GM21529 (cell line): ENCODE measurements around the gene ZNF121.

ENCODE experiments used
- ATAC-seq: cut with Tn5 transposase; IDR thresholded peaks from one replicate; pipeline ENCODE4 v1.9.1; 2021; ENCODE audit not compliant: unreplicated experiment

Gene ZNF121

GRCh38 chr19:9538183-9539058 lies 45.9 kb downstream of the ZNF121 start, which contains the start of gene ZNF426:
Gene ZNF426 (minus strand): TSS chr19:9538645. CDS start chr19:9536232, 2,413 bp downstream.
- peak; percentile 56 for ATAC-seq

GRCh38 chr19:9535934-9536333 lies 48.4 kb downstream of the ZNF121 start:
- ATAC-seq: no peak

- no peak for ATAC-seq
Observed at GRCh38 chr19:9531933-9532332, 52.4 kb downstream of the ZNF121 start.

GRCh38 chr19:9528757-9529336 lies 55.5 kb downstream of the ZNF121 start:
- ATAC-seq: no peak

GRCh38 chr19:9523885-9524474 lies 60.3 kb downstream of the ZNF121 start:
- no peak for ATAC-seq
